Left forelimb (tissue), 1 donor: ENCODE measurements around the gene LIPM.

Source experiments
- DNase-seq: peaks from one replicate; pipeline ENCODE4 v3.0.0-alpha.2; 2018; ENCODE audit warnings: low spot score

Gene LIPM, protein sequence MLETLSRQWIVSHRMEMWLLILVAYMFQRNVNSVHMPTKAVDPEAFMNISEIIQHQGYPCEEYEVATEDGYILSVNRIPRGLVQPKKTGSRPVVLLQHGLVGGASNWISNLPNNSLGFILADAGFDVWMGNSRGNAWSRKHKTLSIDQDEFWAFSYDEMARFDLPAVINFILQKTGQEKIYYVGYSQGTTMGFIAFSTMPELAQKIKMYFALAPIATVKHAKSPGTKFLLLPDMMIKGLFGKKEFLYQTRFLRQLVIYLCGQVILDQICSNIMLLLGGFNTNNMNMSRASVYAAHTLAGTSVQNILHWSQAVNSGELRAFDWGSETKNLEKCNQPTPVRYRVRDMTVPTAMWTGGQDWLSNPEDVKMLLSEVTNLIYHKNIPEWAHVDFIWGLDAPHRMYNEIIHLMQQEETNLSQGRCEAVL

DNA sequence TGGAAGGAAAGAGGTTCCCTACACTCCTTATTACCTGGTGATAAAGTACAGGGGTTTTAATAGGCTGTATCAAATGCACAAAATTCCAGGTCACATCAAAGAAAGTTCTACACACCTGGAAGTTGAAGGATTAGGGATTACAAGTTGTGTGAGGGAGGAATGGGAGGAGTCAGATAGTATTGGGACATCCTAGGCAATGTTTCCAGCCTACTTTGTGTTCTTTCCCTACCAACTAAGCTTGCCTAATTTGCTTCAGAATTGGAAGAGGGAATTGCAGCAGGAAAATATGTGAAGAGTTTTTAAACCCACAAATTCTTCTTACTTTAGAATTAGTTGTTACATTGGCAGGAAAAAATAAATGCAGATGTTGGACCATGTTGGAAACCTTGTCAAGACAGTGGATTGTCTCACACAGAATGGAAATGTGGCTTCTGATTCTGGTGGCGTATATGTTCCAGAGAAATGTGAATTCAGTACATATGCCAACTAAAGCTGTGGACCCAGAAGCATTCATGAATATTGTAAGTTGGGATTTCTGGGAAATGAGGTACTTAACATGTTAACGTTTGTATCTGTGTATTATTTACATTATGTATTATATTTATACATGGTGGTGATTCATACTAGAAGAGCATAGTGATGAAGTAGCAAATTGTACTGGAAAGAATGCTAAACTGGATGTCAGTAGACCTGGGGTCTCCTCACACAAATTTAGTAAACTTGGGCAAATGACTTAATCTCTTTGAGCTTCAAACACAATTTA is at the start of gene LIPM:
Gene LIPM, plus strand, starts transcription at position 208 of the 763 bp plus-strand sequence. Its CDS starts 167 bp downstream, at position 375.
- no peak for DNase-seq

DNA sequence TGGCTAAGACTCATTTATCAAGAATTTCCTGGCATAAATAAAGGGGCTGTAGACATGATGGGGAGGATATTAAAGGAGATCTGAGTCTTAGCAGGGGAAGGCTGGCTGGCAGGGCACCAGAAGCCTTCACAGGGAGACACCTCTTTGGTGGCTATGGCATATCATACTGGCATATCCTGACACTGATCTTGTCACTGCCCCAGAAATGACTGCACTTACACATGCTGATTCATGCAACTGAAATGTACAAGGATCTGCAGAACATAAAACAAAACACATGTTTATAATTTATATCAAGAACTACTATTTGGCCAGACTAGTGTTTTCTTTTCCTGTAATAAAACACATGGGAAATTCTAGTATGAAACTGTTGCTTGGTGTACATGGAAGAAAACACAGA is 48.2 kb upstream of the LIPM start:
- DNase-seq, result no peak

DNA sequence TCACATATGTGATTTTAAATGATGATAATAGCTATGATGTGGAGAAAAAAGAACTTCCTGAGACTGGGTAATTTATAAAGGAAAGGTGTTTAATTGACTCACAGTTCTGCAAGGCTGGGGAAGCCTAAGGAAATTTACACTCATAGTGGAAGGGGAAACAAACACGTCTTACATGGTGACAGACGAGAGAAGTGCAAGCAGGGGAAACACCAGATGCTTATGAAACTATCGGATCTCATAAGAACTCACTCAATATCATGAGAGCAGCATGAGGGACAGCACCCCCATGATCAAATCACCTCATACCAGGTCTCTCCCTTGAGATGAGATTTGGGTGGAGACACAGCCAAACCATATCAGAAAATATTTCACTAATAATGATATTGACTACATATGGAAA is 46.8 kb upstream of the LIPM start:
- no peak for DNase-seq

DNA sequence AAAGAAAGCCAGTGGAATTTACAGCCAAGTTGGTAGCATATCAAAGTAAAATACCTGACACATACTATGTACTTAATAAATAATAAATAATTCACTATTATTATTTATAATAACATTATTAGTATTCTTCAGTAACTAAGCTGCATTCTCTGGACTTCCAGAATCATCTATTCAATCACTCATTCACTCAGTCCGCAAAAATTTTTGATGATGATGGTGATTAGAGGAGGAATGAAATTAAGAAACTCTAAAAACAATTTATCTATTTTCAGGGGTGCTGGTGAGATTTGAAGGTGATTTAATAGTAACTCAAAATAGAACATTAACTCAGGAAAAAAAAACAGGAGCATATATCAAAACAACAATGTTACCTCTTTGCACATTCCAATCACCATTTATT is 45.9 kb upstream of the LIPM start:
- no peak for DNase-seq

DNA sequence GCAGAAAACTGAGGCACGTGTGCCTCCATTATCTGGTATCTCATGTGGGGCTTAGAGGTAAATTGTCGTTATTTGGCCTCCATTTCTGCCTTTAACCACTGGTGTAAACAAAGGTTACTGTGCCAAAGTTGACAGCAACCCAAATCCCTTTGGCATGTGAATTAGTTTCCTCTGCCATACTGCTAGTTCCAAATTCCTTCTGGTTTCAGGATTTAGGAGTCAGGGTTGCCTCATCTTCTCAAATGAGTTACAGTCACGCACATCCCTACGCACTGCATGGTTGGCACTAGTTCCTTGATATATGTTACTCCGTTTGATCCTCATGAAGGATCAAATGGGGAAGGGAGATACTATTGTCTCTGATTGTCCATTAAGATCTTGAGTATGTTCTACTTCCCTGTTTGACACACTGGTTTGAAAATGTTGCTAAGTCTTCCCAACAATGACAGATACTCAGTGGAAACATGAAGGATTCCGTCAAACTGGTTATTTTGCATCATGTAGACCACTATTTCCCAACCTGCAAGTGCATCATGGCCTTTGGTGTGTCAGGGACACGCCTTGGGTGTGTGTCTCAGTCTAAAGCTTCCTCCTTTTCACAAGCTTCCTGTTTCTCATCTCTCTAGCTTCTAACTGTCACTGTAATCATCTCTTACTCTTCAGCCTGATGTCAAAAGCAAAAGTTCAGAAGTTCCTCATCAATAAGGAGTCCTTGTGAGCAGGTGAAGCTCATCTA is 43.0 kb upstream of the LIPM start, which contains the start of gene LIPN:
Gene LIPN, plus strand, starts transcription at position 655 of the 736 bp plus-strand sequence. CDS start 1,386 bp downstream, outside the sequence.
- no peak for DNase-seq

DNA sequence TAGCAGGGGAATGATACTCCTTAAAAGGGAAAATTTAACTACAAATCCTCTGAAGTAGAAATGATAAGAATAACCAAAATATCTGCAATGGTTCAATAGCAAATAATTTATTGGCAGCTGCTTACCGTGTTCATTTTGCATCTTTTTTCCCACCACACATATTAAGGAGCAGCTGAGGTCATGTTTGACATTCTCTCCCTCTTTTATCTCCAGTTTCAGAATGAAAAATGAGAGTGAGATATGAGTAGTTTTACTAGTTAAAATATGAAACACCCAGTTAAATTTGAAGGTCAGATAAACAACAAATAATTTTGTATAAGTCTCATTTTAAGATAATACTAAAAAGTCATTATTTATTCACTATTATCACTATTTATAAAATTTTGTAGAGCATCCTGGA is 39.6 kb upstream of the LIPM start:
- no peak for DNase-seq

DNA sequence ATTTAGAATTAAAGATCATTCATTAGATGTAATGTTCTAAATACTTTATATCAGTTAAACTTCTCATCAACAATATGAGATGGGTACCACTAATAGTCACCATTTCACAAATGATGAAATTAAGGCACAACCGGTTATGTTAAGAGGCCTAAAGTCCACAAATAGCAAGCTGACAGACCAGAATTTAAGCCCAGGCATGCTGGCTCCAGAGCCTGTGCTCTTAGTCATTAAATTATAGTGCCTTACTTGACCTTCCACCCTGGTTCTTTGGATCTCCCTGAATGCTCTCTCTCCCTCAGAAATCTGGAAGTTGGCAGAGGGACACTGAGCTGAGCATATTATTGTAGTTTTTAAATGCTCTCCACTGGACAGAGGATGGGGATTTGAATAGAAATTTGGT is 39.1 kb upstream of the LIPM start:
- DNase-seq, result no peak

DNA sequence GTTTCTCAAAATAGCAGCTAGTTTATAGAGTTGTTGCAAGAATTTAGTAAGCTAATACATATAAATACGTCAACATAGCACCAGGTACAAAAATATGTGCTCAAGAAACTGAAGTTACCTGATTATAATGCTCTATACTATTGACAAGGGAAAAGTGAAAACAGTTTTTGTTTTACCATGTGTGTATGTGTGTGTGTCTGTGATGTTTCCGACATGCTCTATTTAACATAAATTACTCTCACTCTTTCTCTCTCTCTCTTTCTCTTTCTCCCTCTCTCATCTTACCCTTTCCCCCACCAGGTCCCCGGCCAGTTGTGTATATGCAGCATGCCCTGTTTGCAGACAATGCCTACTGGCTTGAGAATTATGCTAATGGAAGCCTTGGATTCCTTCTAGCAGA is 38.4 kb upstream of the LIPM start:
- DNase-seq, result no peak

DNA sequence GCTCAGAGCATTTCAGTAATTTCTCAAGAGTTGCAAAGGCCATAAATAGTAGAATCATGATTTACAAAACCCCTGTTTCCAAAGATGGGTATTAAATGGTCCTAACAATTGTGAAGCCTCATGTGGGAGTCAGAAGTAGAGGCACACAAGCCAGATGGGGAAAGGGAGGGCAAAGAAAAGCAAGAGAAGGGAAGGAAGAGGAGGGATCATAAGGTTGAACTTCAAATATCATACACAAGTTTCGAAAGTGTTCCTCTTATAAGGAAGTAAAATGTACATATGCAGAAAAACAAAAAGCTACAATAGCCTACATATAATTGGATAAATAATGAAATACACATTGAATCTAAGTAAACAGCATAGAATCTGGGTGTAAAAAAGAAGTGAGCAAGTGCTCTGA is 36.7 kb upstream of the LIPM start:
- DNase-seq, result no peak

DNA sequence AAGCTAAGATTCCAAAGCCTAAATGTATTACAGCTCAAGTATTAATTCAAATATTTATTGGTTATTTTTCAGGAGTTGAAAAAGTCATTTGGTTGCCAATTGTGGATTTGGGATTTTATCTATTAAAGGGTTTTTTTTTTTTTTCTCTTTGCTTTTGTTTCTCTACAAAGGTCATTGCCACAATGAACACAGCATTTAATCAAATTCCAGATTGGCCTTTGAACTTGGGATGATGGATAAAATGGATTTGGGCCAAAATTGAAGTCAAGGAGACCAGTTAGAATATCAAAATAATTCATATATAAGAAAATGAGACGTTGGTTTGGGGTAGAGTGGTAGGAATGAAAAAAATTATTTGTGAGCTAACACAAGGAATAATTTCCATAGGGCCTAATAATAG is 33.1 kb upstream of the LIPM start:
- DNase-seq, result no peak

DNA sequence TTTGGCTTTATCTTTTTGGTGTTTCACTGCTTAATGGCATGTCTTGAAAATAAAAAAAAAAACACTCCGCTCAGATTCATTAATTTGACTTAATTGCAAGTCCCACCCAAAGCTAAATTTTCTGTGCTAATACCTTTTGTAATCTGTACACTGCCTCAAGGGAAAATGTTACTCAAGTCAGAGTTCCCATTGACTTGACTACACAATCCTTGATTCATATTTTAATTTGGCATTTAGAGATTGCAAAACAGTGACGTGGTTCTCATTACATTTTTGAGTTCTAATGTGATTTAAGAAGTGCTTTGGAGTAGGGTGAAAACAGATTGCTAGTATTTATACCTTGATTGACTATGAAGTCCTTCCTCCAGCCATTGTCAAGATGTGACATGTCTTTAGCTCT is 21.3 kb upstream of the LIPM start:
- no peak for DNase-seq

DNA sequence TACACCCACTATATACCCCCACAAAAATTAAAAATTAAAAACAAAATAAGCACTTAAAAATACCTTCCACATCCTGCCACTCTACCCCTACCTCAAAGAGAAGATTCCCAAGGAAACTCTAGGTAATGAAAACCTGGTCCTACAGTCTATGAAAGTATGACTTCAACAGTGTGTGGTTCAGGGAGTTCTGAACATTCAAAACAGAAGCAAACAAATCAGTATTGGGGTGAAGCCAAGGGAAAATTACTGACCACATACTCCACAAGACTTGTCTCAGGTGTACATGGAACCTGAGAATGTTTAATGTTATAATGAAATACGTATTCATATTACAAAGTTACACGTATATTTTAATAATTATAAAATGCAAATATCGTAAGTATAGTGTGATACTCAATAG is 20.3 kb upstream of the LIPM start:
- DNase-seq, result no peak

DNA sequence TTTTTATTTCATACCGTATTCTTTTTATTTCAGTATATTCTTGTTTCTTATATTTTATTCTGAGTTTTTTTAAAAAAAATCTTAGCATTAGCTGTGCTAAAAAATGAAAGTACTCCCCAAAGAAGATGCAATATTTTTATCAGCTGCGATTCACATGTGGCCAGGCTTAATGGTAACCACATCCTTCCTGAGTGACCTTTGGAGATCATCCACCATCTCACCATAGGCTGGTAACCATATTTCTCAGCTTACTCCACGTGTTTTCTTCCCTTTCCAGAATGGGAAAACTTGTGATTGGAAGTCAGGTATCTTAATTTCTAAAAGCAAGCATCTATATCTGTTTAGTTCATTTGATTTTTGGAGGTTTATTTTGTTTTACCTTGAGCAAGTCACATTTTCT is 18.8 kb upstream of the LIPM start:
- no peak for DNase-seq

DNA sequence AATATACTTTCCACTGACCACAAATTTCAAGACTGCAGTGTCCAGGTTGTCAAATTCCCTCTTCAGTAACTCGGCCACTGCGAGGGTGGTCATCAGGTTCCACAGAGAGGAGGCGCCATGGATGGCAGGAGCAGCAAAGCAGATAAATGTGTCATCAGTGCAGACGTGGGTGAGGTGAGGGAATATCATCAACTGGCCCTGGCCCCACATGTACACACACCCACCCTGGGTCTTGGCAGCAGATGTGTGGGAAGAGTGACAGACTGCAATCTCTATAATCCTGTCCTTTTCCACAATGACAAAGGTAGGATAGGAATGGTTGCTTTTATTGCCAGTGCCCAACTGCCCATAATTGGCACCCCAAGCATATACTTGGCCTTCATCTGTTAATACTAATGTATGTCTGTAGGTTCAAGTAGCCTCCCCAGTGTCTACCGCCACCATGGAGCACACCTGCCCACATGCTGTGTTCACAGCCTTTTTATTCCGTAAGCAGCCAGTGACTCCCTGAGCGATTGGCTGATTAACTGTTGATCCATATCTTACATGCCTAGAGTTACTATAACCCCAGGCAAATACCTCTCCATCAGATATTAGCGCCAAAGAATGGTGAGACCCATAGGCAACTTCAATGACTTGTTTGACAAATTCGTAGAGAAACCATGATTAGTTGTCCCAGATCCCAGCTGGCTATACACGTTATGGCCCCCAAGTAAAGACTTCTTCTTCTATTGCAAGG is 16.3 kb upstream of the LIPM start:
- DNase-seq, result no peak

DNA sequence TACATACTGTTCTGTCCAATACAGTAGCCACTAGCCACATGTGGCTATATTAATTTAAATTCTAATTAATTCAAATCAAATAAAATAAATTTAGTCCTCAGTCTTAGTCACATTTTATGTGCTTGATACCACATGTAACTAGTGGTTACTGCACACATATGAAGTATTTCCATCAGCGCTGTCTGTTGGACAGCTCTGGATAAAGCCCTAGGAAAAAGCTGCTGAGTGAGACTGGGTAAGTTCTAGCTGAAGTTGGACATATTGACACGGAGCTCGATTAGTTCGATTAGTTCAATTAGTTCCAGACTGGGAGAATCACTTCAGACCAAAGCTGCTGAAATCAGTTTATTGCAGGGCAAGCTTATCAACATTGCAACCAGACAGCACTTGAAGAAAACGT is 15.1 kb upstream of the LIPM start:
- DNase-seq, result no peak

DNA sequence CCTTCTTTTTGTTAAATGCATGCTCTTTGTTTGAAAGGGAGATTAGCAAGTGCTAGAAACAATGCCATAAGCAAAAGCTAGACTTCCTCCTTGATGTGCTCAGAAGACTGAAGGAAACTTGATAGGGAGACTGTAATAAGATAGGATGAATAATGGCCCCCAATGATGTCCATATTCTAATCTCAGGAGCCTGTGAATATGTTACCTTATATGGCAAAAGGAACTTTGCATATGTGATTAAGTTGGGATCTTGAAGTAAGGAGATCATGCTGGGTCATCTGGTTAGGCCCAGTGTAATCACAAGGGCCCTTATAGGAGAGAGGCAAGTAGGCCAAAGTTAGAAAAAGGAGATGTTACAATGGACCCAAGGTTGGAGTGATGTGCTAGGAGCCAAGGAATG is 13.6 kb upstream of the LIPM start:
- no peak for DNase-seq

DNA sequence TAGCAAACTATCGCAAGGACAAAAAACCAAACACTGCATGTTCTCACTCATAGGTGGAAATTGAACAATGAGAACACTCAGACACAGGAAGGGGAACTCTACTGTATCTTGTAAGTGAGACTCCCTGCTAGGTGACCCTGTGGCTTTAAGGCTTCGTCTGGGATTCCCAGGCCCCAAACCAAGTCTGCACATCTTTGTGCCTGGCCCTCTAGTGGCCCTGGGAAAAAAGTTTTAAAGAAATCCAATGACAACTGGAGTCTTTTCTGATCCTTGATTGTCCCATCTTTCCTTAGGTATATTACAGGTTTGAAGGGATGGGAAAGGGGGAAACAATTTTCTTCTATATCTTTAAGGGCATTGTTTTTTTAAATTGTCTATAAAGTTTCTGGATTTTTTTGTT is 10.6 kb upstream of the LIPM start:
- DNase-seq, result no peak

DNA sequence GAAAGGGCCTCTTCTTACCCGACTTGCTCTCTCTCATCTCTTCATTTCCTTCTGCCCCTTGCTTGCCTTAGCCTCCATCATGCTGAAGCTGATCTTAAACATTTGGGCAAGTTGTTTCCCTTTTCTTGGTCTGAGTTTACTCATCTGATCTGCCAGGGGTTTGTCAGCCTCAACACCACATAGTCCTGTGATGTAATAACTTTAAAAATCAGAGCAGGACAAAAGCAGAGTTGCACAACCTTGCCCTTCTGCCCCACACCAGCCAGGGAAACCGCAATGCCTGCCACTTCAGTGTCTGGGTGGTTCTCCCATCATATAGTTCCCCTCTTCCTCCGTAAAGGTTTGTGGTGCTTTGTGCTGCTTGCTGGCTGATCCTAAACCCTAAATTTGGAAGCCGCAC is 9.9 kb upstream of the LIPM start:
- no peak for DNase-seq

DNA sequence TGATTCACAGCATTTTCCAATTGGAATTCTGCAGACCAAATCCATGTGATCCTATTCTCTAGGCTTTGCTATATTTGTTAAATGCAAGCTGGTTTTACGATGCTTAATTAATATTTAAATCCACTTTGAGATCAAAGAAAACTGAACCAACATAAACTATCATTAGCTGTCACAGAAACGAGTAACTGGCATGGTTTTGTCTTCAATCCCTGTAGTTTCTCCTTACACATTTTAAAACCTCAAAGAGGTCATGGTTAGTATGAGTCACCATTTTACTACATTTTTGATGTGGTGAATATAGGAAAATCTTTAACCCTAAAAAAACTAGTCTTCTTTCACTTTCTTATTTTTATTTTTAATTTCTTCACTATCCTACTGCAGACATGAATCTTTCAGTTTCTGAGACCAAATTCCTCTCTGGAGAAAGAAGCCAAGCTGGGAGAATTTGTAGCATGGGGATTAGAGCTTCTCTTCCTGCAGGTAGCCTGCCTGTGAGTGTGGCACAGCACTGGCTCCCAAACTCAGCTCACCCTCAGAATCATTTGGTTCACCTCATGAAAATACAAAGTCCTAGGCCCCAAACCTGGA is 8.7 kb upstream of the LIPM start:
- no peak for DNase-seq

DNA sequence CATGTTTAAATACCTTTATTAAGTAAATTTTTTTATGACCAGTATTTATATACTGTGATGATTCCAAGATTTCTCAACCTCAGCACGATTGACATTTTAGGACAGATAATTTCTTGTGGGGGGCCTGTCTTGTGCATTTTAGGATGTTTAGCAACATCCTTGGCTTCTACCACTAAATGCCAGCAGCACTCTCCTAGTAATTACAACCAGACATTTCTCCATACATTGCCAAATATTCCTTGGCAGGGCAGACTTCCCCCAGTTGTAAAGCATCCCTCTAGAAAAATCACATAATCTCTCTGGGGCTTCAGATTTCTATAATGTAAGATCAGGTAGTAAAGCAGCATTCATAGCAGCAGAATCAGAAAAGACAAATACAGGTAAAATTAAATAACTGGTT is 7.8 kb upstream of the LIPM start:
- no peak for DNase-seq
